Stimulated activated CD8-positive, alpha-beta memory T cell treated with anti-CD3 and anti-CD28 coated beads, Interleukin-4, amount 100 ng/mL, for 24 hours (primary cell): ENCODE results near the gene DDX31.

Source experiments
- DNase-seq: peaks from one replicate; pipeline ENCODE4 v3.0.0-alpha.2; 2020; ENCODE audit warnings: low read depth

DDX31 gene

GRCh38 chr9:132632413-132633129 lies 37.2 kb downstream of the DDX31 start:
- no peak for DNase-seq

- DNase-seq, result no peak
These were observed 38.1 kb downstream of the DDX31 start for GRCh38 chr9:132631685-132632084.

DNA sequence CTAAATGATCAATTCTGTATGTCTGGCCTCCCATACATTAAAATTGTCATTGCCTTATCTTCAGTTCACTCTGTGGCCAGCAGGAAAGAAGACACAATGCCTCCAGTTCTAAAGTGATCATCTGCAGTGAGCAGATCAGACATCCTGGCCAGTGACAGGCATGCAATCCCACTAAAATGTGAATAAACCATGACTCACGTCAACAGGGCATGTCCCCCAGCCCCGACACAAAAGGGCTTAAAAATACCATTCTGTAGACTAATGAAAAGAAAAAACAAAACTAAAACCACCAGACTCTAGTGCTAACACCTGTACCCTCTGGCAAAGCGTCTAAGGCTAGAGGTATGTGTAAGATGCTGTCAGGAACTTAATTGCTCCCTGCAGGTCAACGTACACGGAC lies 38.5 kb downstream of the DDX31 start:
- no peak for DNase-seq

- no peak for DNase-seq
These were observed 39.0 kb downstream of the DDX31 start for GRCh38 chr9:132630811-132631210.

DNA sequence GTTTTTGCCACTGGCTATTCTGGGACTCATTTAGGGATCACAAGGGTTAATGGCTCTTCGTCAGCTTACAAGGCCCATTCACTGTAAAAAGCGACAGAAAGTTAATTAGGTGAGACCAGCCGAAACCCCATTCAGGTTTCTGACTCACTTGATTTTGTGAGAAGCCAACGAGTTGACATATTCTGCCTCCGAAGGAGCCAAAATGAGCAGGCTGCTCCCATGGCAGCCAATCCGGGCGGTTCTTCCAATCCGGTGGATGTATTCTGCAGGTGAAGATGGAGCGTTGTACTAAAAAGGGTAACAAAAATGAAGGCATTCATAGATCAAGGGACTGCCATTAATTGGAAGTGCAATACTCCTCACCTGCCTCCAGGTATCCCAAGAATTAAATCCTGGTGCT lies 39.7 kb downstream of the DDX31 start:
- DNase-seq, result no peak

DNA sequence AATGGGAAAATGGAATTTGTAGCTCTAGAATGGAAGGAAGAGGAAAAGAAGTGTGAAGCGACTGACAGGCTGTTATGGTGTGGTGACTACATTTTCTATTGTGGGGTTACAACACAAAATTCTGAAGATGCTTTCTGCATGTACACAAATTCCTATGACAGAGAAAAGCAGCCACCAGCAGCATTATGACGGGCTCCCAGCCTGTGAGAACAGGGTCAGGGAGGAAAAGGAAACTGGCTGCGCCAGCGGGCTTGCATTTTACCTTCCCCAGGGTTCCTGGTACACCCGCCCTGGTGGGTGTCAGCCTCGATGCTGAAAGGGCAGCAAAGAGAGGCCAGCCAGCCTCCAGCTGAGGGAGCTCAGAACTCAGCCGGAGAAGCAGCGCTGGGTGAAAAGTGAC lies 41.0 kb downstream of the DDX31 start:
- DNase-seq, result no peak

- no peak for DNase-seq
These were observed 42.2 kb downstream of the DDX31 start for GRCh38 chr9:132627594-132627993.

GRCh38 chr9:132627106-132627505 lies 42.7 kb downstream of the DDX31 start:
- no peak for DNase-seq

DNA sequence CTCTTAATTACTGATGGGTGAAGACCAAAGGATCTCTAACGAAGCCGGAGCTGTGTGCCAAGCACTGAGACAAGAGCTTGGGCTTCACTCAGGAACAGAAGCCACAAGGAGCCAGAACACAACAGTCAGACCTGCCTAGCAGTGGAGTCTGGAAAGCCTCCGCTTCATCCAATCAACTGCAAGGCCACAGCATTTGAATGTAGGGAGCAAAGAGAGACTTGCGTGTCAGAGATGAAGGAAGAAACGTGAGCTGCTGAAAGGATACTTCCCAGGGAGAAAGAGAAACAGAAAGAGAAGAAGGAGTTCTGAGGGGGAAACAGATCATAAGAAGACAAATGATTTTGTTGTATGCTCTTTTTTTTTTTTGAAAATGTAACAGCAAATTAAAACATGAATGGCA lies 43.5 kb downstream of the DDX31 start:
- DNase-seq, result no peak

- no peak for DNase-seq
These were observed 47.6 kb downstream of the DDX31 start for GRCh38 chr9:132622159-132622558.

DNA sequence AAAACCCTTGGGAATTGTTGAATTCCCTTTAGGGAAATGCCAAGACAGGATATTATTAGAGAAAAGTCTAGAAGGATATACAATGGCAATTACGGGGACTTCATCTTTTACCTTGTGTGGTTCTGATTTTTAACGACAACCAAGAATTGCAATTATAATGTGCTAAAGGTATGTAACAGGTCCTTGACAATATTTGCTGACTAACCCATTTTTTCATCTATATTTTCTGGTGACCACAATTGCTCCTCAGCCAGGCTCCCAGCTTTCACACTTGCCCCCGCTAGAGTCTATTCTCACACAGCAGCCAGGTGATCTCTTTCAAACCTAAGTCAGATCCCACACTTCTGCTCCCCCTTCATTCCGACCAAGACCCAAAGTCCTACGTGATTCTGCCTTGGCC lies 53.1 kb downstream of the DDX31 start:
- DNase-seq, result no peak

GRCh38 chr9:132615774-132616173 lies 54.0 kb downstream of the DDX31 start:
- DNase-seq, result no peak

- DNase-seq, result no peak
These were observed 55.5 kb downstream of the DDX31 start for GRCh38 chr9:132614324-132614723.

GRCh38 chr9:132610661-132611060 lies 59.1 kb downstream of the DDX31 start:
- no peak for DNase-seq

GRCh38 chr9:132609829-132610228 lies 60.0 kb downstream of the DDX31 start:
- no peak for DNase-seq

GRCh38 chr9:132609184-132609583 lies 60.6 kb downstream of the DDX31 start:
- no peak for DNase-seq

DNA sequence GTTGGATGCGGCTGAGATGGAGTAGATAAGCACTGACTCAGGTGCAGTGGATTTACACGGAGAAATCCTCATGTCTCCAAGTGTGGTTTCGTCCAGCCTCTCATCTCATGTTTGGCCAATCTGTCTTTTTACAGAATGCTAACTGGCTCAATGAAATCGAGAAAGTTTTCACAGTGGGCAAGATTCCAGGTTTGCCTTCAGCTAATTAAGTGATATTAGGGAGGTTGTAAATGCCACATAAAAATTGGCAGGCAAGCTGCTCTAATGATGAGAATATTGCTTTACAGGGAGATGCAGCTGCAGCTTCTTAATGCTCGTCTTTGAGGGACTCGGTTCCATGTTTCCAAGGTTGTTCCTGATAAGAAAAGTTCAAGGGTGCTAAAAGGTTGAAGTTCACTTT lies 63.7 kb downstream of the DDX31 start:
- DNase-seq, result no peak

GRCh38 chr9:132605387-132605786 lies 64.4 kb downstream of the DDX31 start:
- no peak for DNase-seq

- no peak for DNase-seq
These were observed 67.6 kb downstream of the DDX31 start for GRCh38 chr9:132602207-132602606.

GRCh38 chr9:132600326-132600984 lies 69.3 kb downstream of the DDX31 start:
- no peak for DNase-seq

- no peak for DNase-seq
These were observed 72.6 kb downstream of the DDX31 start for GRCh38 chr9:132597073-132597775.

GRCh38 chr9:132596200-132596599 lies 73.6 kb downstream of the DDX31 start:
- no peak for DNase-seq

DNA sequence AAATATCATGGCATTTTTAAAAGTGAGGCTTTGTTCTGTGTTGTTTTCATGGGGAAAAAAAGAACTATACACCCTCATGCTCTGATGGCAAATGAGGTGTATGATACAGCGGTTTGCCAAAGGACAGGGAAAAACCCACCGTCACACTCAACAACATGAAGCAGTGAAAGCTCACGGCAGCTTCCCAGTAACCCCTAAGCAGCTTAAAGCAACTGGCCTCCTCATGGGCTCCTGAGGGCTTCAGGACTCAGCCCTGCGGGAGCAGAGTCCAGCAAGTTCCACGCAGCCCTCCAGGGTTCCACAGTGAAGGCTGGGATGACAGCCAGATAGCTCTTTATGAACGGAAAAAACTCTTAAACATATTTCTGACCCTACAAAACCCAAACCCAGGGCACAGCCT lies 74.5 kb downstream of the DDX31 start:
- DNase-seq, result no peak
